Activated T-cell treated with anti-CD3 and anti-CD28 coated beads, Interleukin-2, amount 50 U/mL, for 1 hour (primary cell): ENCODE data around the gene TBCA.
"Not testable (repeated sequence)": the region's sequence is repeated elsewhere in the genome, so short reads cannot be mapped to it uniquely, and the experiment has no call there.

Experiments used
- DNase-seq: peaks from one replicate; pipeline ENCODE4 v3.0.0-alpha.2; 2020

The TBCA gene

GRCh38 chr5:77771452-77771851 lies 4.7 kb downstream of the TBCA start:
- DNase-seq = no peak

- no peak for DNase-seq
Measured at GRCh38 chr5:77770293-77771005, 5.7 kb downstream of the TBCA start.

GRCh38 chr5:77768978-77769377 lies 7.2 kb downstream of the TBCA start:
- no peak for DNase-seq

- DNase-seq = no peak
Measured at GRCh38 chr5:77767301-77767700, 8.8 kb downstream of the TBCA start.

- DNase-seq = no peak
Measured at GRCh38 chr5:77761606-77762005, 14.5 kb downstream of the TBCA start.

GRCh38 chr5:77758141-77758938 lies 17.8 kb downstream of the TBCA start:
- no peak for DNase-seq

- no peak for DNase-seq
Measured at GRCh38 chr5:77751328-77752023, 24.7 kb downstream of the TBCA start.

- DNase-seq = not testable (repeated sequence)
Measured at GRCh38 chr5:77750928-77751327, 25.2 kb downstream of the TBCA start.

- DNase-seq = no peak
Measured at GRCh38 chr5:77748160-77748559, 28.0 kb downstream of the TBCA start.

GRCh38 chr5:77744116-77744515 lies 32.0 kb downstream of the TBCA start:
- DNase-seq = no peak

- no peak for DNase-seq
Measured at GRCh38 chr5:77743181-77743580, 33.0 kb downstream of the TBCA start.

- DNase-seq = no peak
Measured at GRCh38 chr5:77741608-77742007, 34.5 kb downstream of the TBCA start.

GRCh38 chr5:77734885-77735284 lies 41.3 kb downstream of the TBCA start:
- DNase-seq = no peak

- DNase-seq = no peak
Measured at GRCh38 chr5:77733130-77733529, 43.0 kb downstream of the TBCA start.

GRCh38 chr5:77727190-77727589 lies 48.9 kb downstream of the TBCA start:
- DNase-seq = no peak

GRCh38 chr5:77725616-77726015 lies 50.5 kb downstream of the TBCA start:
- no peak for DNase-seq

GRCh38 chr5:77724934-77725333 lies 51.2 kb downstream of the TBCA start:
- DNase-seq = no peak

- no peak for DNase-seq
Measured at GRCh38 chr5:77719666-77720363, 56.3 kb downstream of the TBCA start.

- DNase-seq = no peak
Measured at GRCh38 chr5:77718934-77719610, 57.1 kb downstream of the TBCA start.

- DNase-seq = no peak
Measured at GRCh38 chr5:77709993-77710685, 66.0 kb downstream of the TBCA start.

- no peak for DNase-seq
Measured at GRCh38 chr5:77709340-77709739, 66.8 kb downstream of the TBCA start.

- DNase-seq = no peak
Measured at GRCh38 chr5:77707791-77708190, 68.3 kb downstream of the TBCA start.
